HFFc6 (cell line): Measurements from ENCODE around the gene RASA3. TPM values are rescaled to one million over a fixed set of nuclear protein-coding genes. Genes with fewer than 3 reads are reported as not detected.

Source experiments
- DNase-seq: peaks from one replicate; pipeline ENCODE4 v3.0.0-alpha.2; 2018
- H3K27ac Mint-ChIP-seq: 2 replicates; pipeline ENCODE4 v1.8.0; 2020; ENCODE audit warnings: mild to moderate bottlenecking, mixed read lengths
- H3K27me3 Mint-ChIP-seq: 2 replicates; pipeline ENCODE4 v1.8.0; 2021; ENCODE audit warnings: mild to moderate bottlenecking, moderate library complexity, mixed read lengths; ENCODE audit not compliant: insufficient read depth
- H3K36me3 Mint-ChIP-seq: 2 replicates; pipeline ENCODE4 v1.8.0; 2021; ENCODE audit warnings: low read depth, mixed read lengths
- H3K4me1 Mint-ChIP-seq: 2 replicates; pipeline ENCODE4 v1.8.0; 2020; ENCODE audit warnings: low read depth, mixed read lengths
- H3K4me3 Mint-ChIP-seq: 2 replicates; pipeline ENCODE4 v1.8.0; 2020; ENCODE audit warnings: mild to moderate bottlenecking, moderate library complexity, mixed read lengths
- H3K9me3 Mint-ChIP-seq: 2 replicates; pipeline ENCODE4 v1.8.0; 2020; ENCODE audit warnings: mild to moderate bottlenecking, mixed read lengths
- CTCF ChIP-seq: fragments of 200-600 bp; sonication (generic); IDR thresholded peaks from 2 replicates; pipeline ENCODE4 v1.5.0; 2021; ENCODE audit warnings: antibody characterized with exemption, mild to moderate bottlenecking
- total RNA-seq, 6 experiments: library from RNA; stranded (reverse); fragmentation: NEBNext Ultra II Directional; extraction: Animal tissue kit (Norgen Biotek cat#: 25700); gene quantifications; 2 replicates in 1 of 6; 3 replicates in 5 of 6; pipeline ENCODE4 v1.2.3, GENCODE V29; 2021

The RASA3 gene
- total RNA-seq, 6 experiments from 2014 or later: 31.6 to 37.6 (median 33.1) TPM

GRCh38 chr13:114018461-114019055 is 113.9 kb downstream of the RASA3 start:
- no peaks in the 10 kb centered on the region; the same call in 1 of the 2 replicates for H3K9me3 Mint-ChIP-seq
- H3K4me3 Mint-ChIP-seq: no peak overlapping the region
- peaks cover 28% of the 10 kb centered on the region for H3K36me3 Mint-ChIP-seq
- H3K4me1 Mint-ChIP-seq: peaks cover 20% of the 10 kb centered on the region
- H3K27ac Mint-ChIP-seq: no peak overlapping the region
- peaks cover 6% of the 10 kb centered on the region for H3K27me3 Mint-ChIP-seq
- DNase-seq: no peak
- TF ChIP-seq CTCF: no peak

GRCh38 chr13:114017966-114018365 is 114.5 kb downstream of the RASA3 start:
- peaks cover 28% of the 10 kb centered on the region for H3K36me3 Mint-ChIP-seq
- no peak overlapping the region for H3K27ac Mint-ChIP-seq
- H3K4me3 Mint-ChIP-seq: no peak overlapping the region
- DNase-seq: no peak
- TF ChIP-seq CTCF: no peak
- peaks cover 6% of the 10 kb centered on the region for H3K27me3 Mint-ChIP-seq
- peaks cover 20% of the 10 kb centered on the region for H3K4me1 Mint-ChIP-seq
- H3K9me3 Mint-ChIP-seq: no peaks in the 10 kb centered on the region; the same call in 1 of the 2 replicates

GRCh38 chr13:114017028-114017630 is 115.3 kb downstream of the RASA3 start:
- peaks cover 6% of the 10 kb centered on the region for H3K27me3 Mint-ChIP-seq
- peak; percentile 73 for TF ChIP-seq CTCF
- H3K4me1 Mint-ChIP-seq: peaks cover 20% of the 10 kb centered on the region
- no peak overlapping the region for H3K4me3 Mint-ChIP-seq
- H3K27ac Mint-ChIP-seq: peak overlapping the region; percentile 59
- no peaks in the 10 kb centered on the region; the same call in 1 of the 2 replicates for H3K9me3 Mint-ChIP-seq
- DNase-seq: no peak
- H3K36me3 Mint-ChIP-seq: peaks cover 28% of the 10 kb centered on the region

DNA sequence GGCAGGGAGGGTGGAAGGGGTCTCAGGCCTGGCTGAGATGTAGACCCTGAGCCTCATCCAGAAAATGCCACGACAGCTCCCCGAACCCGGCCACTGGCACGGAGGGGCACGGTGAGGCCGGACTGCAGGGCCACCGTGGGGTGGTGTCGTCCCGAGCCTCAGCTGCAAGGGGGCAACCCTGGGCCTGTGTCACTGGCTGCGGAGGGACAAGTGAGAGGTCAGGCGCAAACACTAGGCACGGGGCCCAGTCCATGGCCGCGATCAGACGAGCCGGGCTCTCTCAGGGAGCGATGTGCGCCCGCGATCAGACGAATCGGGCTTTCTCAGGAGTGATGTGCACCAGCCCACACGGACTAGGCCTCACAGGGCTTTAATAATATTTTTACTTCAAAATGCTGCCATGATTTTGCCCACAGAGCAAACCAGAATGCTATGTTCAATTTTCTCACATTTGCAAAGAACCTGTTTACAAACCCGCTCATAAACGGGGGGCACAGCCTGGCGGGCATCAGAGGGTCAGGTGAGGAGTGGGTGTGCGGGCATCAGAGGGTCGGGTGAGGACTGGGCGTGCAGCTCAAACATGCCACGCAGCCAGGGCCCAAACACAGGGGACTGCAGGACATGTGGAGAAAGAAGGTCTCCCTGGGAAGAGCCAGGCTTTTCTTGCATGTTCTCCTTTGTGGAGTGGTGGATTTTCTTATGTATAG is 115.9 kb downstream of the RASA3 start:
- Mint-ChIP-seq H3K36me3 (peaks cover 28% of the 10 kb centered on the region), H3K9me3 (no peaks in the 10 kb centered on the region; the same call in 1 of the 2 replicates), H3K27me3 (peaks cover 6% of the 10 kb centered on the region), H3K27ac (peak overlapping the region; percentile 91), H3K4me1 (peaks cover 20% of the 10 kb centered on the region), H3K4me3 (no peak overlapping the region; the same call in 1 of the 2 replicates)
- no peak for DNase-seq
- no peak for TF ChIP-seq CTCF

DNA sequence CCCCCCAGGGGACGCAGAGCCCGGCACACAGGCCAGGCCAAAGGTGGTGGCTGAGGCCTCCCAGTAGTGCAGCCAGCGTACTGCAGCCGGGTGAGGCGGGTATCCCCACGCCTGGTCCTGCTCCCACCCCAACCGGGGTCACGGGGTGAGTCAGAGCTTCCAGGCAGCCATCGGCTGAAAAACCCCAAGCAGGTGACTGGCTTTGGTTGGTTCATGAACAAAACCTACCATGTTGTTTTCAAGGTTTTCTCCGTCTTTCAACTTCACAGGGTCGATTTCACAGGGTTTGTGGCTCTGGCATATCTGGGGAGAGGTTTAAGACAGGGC is 116.5 kb downstream of the RASA3 start:
- no peak for DNase-seq
- H3K27ac Mint-ChIP-seq: peak overlapping the region; percentile 91
- H3K27me3 Mint-ChIP-seq: peaks cover 10% of the 10 kb centered on the region
- TF ChIP-seq CTCF: no peak
- peaks cover 20% of the 10 kb centered on the region for H3K4me1 Mint-ChIP-seq
- no peaks in the 10 kb centered on the region; the same call in 1 of the 2 replicates for H3K9me3 Mint-ChIP-seq
- H3K4me3 Mint-ChIP-seq: no peak overlapping the region
- peaks cover 29% of the 10 kb centered on the region for H3K36me3 Mint-ChIP-seq
